ENCODE data around the gene RBMS3.

GRCh38 chr3:29581311-29581710, 300.4 kb downstream of the RBMS3 start:
- TF ChIP-seq CTCF (IDR thresholded peaks at IDR 0.05) (no peak), POLR2AphosphoS5 (IDR thresholded peaks at IDR 0.05; ENCODE audit: insufficient read depth in 1 of 2, low read depth in 1 of 2) (no peak), POLR2A (IDR thresholded peaks at IDR 0.05) (no peak)

Data from vagina (tissue), 2 donors.